ENCODE measurements around the gene HNRNPCL1.
"Not testable (repeated sequence)": the region's sequence is repeated elsewhere in the genome, so short reads cannot be mapped to it uniquely, and the experiment has no call there.

The HNRNPCL1 gene

DNA sequence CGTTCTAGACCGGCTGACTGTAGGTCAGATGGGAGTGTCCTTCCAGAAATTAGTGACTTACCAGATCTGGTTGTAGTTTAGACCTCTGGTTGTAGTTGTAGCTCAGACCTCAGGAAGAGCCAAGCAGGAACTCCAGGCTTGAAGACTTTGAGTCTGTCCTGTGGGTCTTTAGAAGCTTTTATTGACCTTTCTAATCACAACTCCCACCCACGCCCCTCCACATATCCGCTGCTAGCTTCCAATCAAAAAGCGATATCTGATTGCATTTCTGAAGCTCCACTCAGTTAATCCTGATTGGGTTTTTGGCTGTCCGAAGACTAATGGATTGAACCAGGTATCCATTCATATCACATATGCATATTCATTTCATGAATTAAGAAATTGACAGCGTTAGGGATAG, at the start of gene HNRNPCL1:
Gene HNRNPCL1 (minus strand): TSS at position 101 of the 400 bp plus-strand sequence. CDS start 431 bp downstream, outside the sequence.
- DNase-seq (ENCODE audit: low spot score), result not testable (repeated sequence)

DNA sequence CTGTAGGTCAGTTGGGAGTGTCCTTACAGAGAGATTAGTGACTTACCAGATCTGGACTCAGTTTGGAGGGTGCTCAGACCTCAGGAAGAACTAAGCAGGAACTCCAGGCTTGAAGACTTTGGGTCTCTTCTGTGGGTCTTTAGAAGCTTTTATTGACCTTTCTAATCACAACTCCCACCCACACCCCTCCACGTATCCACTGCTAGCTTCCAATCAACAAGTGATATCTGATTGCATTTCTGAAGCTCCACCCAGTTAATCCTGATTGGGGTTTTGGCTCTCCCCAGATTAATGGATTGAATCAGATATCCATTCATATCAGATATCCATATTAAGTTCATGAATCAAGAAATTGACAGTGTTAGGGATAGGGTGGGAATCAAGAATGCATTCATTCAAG, 49.6 kb upstream of the HNRNPCL1 start, which contains the start of gene PRAMEF10:
Gene PRAMEF10 (minus strand): TSS at position 101 of the 400 bp plus-strand sequence. CDS start 2,423 bp downstream, outside the sequence.
- DNase-seq (ENCODE audit: low spot score), result not testable (repeated sequence)

DNA sequence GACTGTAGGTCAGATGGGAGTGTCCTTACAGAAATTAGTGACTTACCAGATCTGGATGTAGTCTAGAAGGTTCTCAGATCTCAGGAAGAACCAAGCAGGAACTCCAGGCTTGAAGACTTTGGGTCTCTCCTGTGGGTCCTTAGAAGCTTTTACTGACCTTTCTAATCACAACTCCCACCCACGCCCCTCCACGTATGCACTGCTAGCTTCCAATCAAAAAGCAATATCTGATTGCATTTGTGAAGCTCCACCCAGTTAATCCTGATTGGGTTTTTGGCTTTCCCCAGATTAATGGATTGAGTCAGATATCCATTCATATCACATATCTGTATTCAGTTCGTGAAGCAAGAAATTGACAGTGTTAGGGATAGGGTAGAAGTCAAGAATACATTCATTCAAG, 37.6 kb upstream of the HNRNPCL1 start, which contains the start of gene PRAMEF4:
Gene PRAMEF4 (minus strand): TSS at position 101 of the 400 bp plus-strand sequence. CDS start 2,807 bp downstream, outside the sequence.
- not testable (repeated sequence) for DNase-seq (ENCODE audit: low spot score)

DNA sequence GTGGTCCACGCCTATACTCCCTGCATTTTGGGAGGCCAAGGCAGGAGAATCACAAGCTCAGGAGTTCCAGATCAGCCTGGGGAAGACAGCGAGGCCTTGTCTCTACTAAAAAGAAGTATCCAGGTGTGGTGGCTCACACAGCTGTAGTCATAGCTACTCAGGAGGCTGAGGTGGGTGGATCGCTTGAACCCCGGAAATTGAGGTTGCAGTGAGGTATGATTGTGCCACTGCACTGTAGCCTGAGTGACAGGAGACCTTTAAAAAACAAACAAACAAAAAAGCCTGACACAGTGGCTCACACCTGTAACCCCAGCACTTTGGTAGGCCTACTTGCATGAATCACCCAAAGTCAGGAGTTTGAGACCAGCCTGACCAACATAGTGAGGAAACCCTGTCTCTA, 29.9 kb upstream of the HNRNPCL1 start:
- DNase-seq (ENCODE audit: low spot score), result not testable (repeated sequence)

DNA sequence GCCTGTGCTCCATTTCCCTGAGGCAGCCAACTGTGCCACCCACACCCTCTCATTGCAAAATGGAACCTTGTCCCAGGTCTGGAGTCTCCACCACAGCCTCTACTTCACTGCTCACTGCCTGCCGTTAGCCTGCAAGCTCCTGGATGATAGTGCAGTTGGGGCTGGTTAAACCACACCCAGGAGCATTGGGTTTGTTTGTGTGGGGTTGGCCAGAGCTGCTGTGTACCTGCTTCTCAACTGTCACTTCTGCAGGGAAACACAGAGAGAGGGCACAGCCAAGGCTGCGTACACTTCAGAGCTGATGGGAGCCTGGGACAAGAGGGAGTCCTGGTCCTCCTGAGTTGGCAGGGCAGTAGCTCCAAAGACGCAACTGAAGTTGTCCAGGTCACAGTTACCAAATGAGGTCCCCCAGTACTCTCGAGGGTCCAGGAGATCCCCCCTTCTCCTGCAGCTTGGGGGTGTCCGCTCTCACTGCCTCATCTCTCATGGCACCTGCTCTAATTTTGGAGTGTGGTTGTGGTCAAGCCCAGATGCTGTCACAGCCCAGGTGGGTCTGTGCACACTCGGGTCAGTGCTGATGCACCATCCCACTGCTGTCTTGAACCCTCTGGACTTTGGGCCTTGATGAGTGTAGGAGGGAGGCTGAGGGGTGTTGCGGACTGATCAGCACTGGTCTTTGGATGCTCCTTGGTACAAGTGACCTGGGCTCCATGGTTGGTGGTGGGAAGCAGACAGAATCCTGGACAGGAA, 14.8 kb upstream of the HNRNPCL1 start:
- DNase-seq (ENCODE audit: low spot score), result not testable (repeated sequence)

DNA sequence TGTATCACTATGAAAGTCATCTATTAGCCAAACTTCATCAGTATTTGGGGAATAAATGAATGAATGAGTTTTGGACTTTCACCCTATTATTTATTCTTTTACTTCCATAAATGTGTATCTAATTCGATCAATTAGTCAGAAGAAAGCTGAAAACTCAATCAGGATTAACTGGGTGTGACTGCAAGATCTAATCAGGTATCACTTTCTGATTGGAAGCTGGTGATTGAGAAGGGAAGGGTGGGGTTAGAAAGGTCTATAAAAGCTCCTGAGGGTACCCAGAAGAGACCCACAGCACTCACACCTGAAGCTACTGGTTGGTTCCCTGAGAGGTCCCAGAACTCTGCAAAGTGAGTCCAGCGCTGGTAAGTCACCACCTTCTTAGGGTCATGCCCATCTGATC, 8.3 kb upstream of the HNRNPCL1 start, which contains the start of gene PRAMEF2:
Gene PRAMEF2 (plus strand): TSS at position 301 of the 400 bp plus-strand sequence. CDS start 1,924 bp downstream, outside the sequence.
- DNase-seq (ENCODE audit: low spot score), result not testable (repeated sequence)

DNA sequence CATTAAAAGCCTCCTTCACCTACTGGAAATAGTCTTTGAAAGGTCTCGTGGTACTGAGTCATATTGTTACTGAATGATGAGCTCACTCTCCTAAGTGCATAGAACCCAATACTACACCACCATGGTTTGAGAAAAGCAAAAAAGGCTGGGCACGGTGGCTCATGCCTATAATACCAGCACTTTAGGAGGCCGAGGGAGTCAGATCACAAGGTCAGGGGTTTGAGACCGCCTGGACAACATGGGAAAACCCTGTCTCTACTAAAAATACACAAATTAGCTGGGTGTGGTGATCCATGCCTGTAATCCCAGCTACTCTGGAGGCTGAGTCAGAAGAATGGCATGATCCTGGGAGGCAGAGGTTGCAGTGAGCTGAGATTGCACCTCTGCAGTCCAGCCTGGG, 3.3 kb upstream of the HNRNPCL1 start:
- DNase-seq (ENCODE audit: low spot score), result peak; percentile 12

DNA sequence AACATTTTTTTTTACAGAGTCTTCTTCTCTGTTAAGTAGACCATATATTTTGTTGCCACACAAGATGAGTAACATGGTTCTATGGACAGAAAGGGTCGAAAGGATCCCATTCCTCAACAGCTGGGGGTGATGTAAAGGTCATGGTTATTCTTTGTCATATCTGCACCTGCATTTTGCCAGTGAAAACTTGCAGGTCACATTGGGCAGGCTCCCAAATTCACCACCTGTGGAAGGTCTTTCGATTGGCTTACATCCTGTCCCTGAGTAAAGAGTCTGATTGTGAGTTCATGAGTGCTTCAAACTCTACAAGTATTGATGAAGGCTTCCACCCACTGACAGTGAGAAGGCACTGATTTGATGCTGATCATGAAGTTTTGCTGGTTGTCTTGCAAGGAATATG, 15.3 kb downstream of the HNRNPCL1 start:
- not testable (repeated sequence) for DNase-seq (ENCODE audit: low spot score)

DNA sequence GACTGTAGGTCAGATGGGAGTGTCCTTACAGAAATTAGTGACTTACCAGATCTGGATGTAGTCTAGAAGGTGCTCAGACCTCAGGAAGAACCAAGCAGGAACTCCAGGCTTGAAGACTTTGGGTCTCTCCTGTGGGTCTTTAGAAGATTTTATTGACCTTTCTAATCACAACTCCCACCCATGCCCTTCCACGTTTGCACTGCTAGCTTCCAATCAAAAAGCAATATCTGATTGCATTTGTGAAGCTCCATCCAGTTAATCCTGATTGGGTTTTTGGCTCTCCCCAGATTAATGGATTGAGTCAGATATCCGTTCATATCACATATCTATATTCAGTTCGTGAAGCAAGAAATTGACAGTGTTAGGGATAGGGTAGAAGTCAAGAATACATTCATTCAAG, 17.2 kb downstream of the HNRNPCL1 start, which contains the start of gene PRAMEF11:
Gene PRAMEF11 (minus strand): TSS at position 101 of the 400 bp plus-strand sequence. CDS start 2,621 bp downstream, outside the sequence.
- DNase-seq (ENCODE audit: low spot score), result not testable (repeated sequence)

DNA sequence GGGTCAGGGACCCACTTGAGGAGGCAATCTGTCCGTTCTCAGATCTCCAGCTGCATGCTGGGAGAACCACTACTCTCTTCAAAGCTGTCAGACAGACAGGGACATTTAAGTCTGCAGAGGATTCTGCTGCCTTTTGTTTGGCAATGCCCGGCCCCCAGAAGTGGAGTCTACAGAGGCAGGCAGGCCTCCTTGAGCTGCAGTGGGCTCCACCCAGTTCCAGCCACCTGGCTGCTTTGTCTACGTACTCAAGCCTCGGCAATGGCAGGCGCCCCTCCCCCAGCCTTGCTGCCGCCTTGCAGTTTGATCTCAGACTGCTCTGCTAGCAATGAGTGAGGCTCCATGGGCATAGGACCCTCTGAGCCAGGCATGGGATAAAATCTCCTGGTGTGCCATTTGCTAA, 29.5 kb downstream of the HNRNPCL1 start:
- DNase-seq (ENCODE audit: low spot score), result not testable (repeated sequence)

DNA sequence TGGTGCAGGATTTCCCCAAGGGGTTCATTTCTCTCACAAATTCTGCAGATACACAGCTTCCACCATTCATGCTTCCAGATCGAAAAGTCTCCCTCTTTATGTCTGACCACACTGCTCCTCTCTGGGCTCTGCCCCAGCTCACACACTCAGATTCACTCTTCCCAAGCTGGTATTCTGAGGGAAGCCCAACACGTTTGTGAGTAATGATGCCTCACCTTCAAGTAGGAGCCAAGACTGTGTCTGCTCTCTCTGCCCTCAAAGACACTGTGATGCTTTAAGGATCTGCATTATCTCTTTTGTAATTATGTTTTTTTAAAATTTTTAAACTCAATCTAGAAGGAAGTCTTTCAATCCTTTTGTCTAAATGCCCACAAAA, 37.1 kb downstream of the HNRNPCL1 start:
- no peak for DNase-seq (ENCODE audit: low spot score)

DNA sequence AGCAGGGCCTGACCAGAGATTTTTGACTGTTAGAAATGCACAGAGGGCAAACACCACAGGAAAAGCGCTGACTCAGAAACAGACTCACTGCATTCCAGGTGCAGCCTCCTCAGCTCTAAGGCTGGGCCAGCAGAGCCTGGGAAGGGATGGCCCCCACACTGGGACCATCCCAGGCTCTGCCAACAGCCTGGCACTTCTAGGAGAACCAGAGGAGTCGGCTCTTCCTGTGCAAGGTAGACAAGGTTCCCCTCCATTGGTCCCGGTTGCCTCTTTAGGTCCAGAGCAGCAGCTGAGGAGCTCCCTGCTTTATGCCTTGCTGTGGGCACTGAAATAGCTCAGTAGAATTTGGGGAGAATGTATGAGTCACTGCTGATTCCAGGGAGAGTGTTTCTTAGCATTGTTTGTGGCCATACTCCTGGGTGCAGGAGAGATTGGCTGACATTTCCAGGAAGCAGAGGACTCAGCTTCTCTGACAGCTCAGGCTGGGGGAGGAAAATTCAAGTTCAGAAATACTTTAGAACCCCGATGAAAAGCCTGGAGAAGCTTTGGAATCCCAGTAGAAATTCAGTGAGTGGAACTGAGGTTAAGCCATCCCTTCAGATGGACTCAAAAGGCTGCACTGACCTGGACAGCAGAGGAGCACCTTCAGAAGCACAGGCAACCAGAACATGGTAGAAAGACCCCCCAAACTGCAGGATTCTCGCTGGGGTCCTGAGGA, 37.7 kb downstream of the HNRNPCL1 start:
- DNase-seq (ENCODE audit: low spot score), result no peak

DNA sequence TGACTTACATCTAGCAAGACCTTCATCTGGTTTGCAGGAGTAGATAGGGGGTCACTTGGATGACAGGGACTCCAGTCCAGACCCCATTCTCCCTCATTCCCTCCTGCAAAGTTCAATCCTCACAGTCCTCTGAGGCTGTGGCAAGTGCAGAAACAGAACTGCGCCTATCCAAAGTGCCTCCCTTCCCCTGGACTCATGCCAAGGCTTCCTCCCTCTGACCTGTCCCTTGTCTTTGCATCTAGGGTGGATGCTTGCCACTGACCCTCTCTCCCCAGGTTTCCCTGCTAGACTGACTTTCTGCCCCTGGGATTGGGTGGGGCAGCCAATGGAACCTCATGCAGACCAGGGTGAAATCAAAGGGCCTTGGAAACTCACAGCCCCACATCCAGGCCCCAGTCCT, 38.6 kb downstream of the HNRNPCL1 start:
- no peak for DNase-seq (ENCODE audit: low spot score)

DNA sequence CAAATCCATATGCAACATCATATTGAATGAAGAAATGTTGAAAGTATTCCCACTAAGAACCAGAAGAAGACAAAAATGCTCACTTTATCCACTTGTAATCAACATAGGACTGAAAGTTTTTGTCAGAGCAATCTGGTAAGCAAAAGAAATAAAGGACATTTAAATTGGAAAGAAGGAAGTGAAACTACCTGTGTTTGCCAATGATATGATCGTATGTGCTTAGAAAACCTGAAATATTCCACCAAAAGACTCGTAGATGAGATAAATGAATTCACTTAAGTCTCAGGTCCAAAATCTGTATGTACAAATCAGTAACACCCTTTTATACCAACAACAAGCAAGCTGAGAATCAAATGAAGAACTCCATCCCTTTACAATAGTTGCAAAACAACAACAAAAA, 48.8 kb downstream of the HNRNPCL1 start:
- no peak for DNase-seq (ENCODE audit: low spot score)

DNA sequence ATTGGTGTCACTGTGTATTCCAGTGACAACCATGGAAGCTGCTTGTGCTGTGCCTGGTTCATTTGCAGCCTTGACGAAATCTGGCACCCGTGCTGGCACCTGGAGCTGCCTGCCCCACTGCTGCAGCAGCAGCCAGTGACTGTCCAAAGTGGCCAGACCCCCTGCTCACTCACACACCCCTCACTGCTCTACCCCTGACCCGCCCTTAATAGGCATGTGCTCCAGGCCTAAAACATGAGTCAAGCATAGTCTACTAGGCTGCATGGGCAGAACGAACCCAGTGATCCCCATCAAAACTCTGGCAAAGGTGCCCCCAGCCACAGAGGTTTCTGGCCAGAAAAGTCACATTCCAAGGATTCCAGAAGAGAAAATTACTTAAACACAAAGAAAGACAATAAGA, 49.6 kb downstream of the HNRNPCL1 start:
- DNase-seq (ENCODE audit: low spot score), result no peak
